IMR-90 (cell line): Measurements from ENCODE around the gene C10orf95. TPM values are rescaled to one million over a fixed set of nuclear protein-coding genes. Genes with fewer than 3 reads are reported as not detected.

Experiments
- ATAC-seq: fragments of 200-7000 bp; cut with Tn5 transposase; 2 replicates; pipeline ENCODE4 v1.9.1; 2020; ENCODE audit warnings: low read depth, mild to moderate bottlenecking, moderate library complexity
- BruUV-seq: library from RNA; stranded (reverse); fragments of 400-500 nt; replicated peaks from 2 replicates; lab custom pipeline; 2021; lab: Mats Ljungman, UMichigan
- CTCF ChIA-PET: fragments of 300-600 bp; formaldehyde crosslinking; extraction: SDS; loops from one replicate; lab custom pipeline; 2021; ENCODE audit warnings: antibody characterized with exemption; lab: Yijun Ruan, JAX
- POLR2A ChIA-PET: fragments of 300-600 bp; sonication (Branson Sonifier 250); formaldehyde crosslinking; loops from one replicate; lab custom pipeline; 2022; ENCODE audit warnings: antibody characterized with exemption; ENCODE audit not compliant: unreplicated experiment; lab: Charles Lee
- DNase-seq: peaks from one replicate; pipeline ENCODE4 v3.0.0; 2013
- H2AFZ ChIP-seq: replicated peaks from 2 replicates; pipeline ENCODE3; 2013; ENCODE audit warnings: low read length, mild to moderate bottlenecking; ENCODE audit not compliant: poor library complexity
- H2AK5ac ChIP-seq: 2 replicates; pipeline ENCODE4 v1.6.1; 2013; ENCODE audit warnings: low read depth, low read length, inconsistent platforms
- H2AK9ac ChIP-seq: replicated peaks from 2 replicates; pipeline ENCODE3; 2013; ENCODE audit warnings: mild to moderate bottlenecking, low read depth, low read length, moderate library complexity; ENCODE audit not compliant: poor library complexity
- H2BK120ac ChIP-seq: 2 replicates; pipeline ENCODE4 v1.6.1; 2013; ENCODE audit warnings: low read depth, low read length, inconsistent platforms
- H2BK15ac ChIP-seq: 3 replicates; pipeline ENCODE4 v1.6.1; 2013; ENCODE audit warnings: low read depth, low read length, inconsistent platforms
- H2BK20ac ChIP-seq: 2 replicates; pipeline ENCODE4 v1.6.1; 2013; ENCODE audit warnings: low read depth, mild to moderate bottlenecking, inconsistent platforms, low read length, moderate library complexity
- H2BK5ac ChIP-seq: 2 replicates; pipeline ENCODE4 v1.6.1; 2013; ENCODE audit warnings: mild to moderate bottlenecking, low read depth, low read length, inconsistent platforms; ENCODE audit not compliant: poor library complexity, severe bottlenecking
- H3K14ac ChIP-seq: replicated peaks from 2 replicates; pipeline ENCODE4 v1.6.1; 2013; ENCODE audit warnings: low read depth, low read length, inconsistent platforms
- H3K18ac ChIP-seq: 2 replicates; pipeline ENCODE4 v1.6.1; 2013; ENCODE audit warnings: low read depth, low read length, control low read depth
- H3K23ac ChIP-seq: 2 replicates; pipeline ENCODE4 v1.6.1; 2013; ENCODE audit warnings: low read depth, low read length, inconsistent platforms
- H3K27ac ChIP-seq: 2 replicates; pipeline ENCODE4 v1.5.1; 2013; ENCODE audit warnings: mild to moderate bottlenecking, control low read depth, low read length; ENCODE audit not compliant: insufficient read depth
- H3K27me3 ChIP-seq: 2 replicates; pipeline ENCODE4 v1.6.1; 2013; ENCODE audit warnings: low read length; ENCODE audit not compliant: control insufficient read depth, insufficient read depth
- H3K36me3 ChIP-seq: 2 replicates; pipeline ENCODE4 v1.6.1; 2013; ENCODE audit warnings: low read length, mixed read lengths; ENCODE audit not compliant: control insufficient read depth, insufficient read depth
- H3K4ac ChIP-seq: 2 replicates; pipeline ENCODE4 v1.6.1; 2013; ENCODE audit warnings: low read depth, low read length, inconsistent platforms
- H3K4me1 ChIP-seq: 2 replicates; pipeline ENCODE4 v1.6.1; 2013; ENCODE audit warnings: low read length, mixed read lengths; ENCODE audit not compliant: control insufficient read depth, insufficient read depth
- H3K4me2 ChIP-seq: 2 replicates; pipeline ENCODE4 v1.6.1; 2013; ENCODE audit warnings: low read depth, mild to moderate bottlenecking, control low read depth, low read length, moderate library complexity
- H3K4me3 ChIP-seq: 2 replicates; pipeline ENCODE4 v1.5.1; 2013; ENCODE audit warnings: low read depth, mild to moderate bottlenecking, control low read depth, low read length, moderate library complexity; ENCODE audit not compliant: insufficient read depth
- H3K56ac ChIP-seq: 2 replicates; pipeline ENCODE4 v1.6.1; 2013; ENCODE audit warnings: low read length, inconsistent platforms; ENCODE audit not compliant: insufficient read depth; ENCODE audit errors: extremely low read depth
- H3K79me1 ChIP-seq, 2 experiments: 2 replicates each; pipeline ENCODE4 v1.6.1; 2013; ENCODE audit warnings: low read length in 2 of 2, inconsistent platforms in 1 of 2, low read depth in 1 of 2
- H3K9ac ChIP-seq: 2 replicates; pipeline ENCODE4 v1.6.1; 2013; ENCODE audit warnings: low read depth, low read length, control low read depth
- H3K9me1 ChIP-seq: 2 replicates; pipeline ENCODE4 v1.6.1; 2013; ENCODE audit warnings: low read length, inconsistent platforms; ENCODE audit not compliant: insufficient read depth
- H3K9me3 ChIP-seq: 2 replicates; pipeline ENCODE4 v1.6.1; 2013; ENCODE audit warnings: low read length; ENCODE audit not compliant: control insufficient read depth, insufficient read depth
- H4K20me1 ChIP-seq: 2 replicates; pipeline ENCODE4 v1.6.1; 2013; ENCODE audit warnings: low read length, inconsistent platforms; ENCODE audit not compliant: insufficient read depth
- H4K5ac ChIP-seq: 2 replicates; pipeline ENCODE4 v1.6.1; 2013; ENCODE audit warnings: mild to moderate bottlenecking, low read depth, low read length, control low read depth
- H4K8ac ChIP-seq, 2 experiments: 2 replicates each; pipeline ENCODE4 v1.6.1; 2013; ENCODE audit warnings: low read depth in 2 of 2, low read length in 2 of 2, control low read depth in 1 of 2, inconsistent platforms in 1 of 2
- H4K91ac ChIP-seq: 2 replicates; pipeline ENCODE4 v1.6.1; 2013; ENCODE audit warnings: low read depth, low read length, inconsistent platforms; ENCODE audit not compliant: insufficient read depth
- CTCF ChIP-seq: conservative IDR thresholded peaks from 2 replicates; pipeline ENCODE4 v1.5.1; 2012; ENCODE audit warnings: mild to moderate bottlenecking, low read depth, low read length, improper control_type of control experiment
- ELK1 ChIP-seq: fragments of 150-350 bp; IDR thresholded peaks from 2 replicates; pipeline ENCODE4 v1.6.1; 2016; ENCODE audit warnings: low read depth, mild to moderate bottlenecking, low read length, moderate library complexity, borderline replicate concordance
- MAFK ChIP-seq: IDR thresholded peaks from 2 replicates; pipeline ENCODE4 v1.6.1; 2012; ENCODE audit warnings: low read depth, low read length, improper control_type of control experiment
- RAD21 ChIP-seq: IDR thresholded peaks from 2 replicates; pipeline ENCODE4 v1.6.1; 2012; ENCODE audit warnings: low read length, improper control_type of control experiment
- RCOR1 ChIP-seq: IDR thresholded peaks from 2 replicates; pipeline ENCODE4 v1.6.1; 2012; ENCODE audit warnings: mild to moderate bottlenecking, low read length, improper control_type of control experiment; ENCODE audit not compliant: insufficient replicate concordance
- RFX5 ChIP-seq: IDR thresholded peaks from 2 replicates; pipeline ENCODE4 v1.8.0; 2012; ENCODE audit warnings: low read depth, mild to moderate bottlenecking, low read length, moderate library complexity
- USF2 ChIP-seq: fragments of 150-350 bp; IDR thresholded peaks from 2 replicates; pipeline ENCODE4 v1.6.1; 2017; ENCODE audit warnings: mild to moderate bottlenecking, antibody characterized with exemption, low read length, low read depth
- WGBS, 2 experiments: methylation state at CpG; one replicate each; pipeline versions ENCODE4 v1.1.5 to v1.1.7; 2013; ENCODE audit warnings: missing lambda C conversion rate in 2 of 2; ENCODE audit not compliant: insufficient read length in 1 of 2; ENCODE audit errors: extremely low coverage in 2 of 2; 5-methylcytosine and 5-hydroxymethylcytosine counted together
- dilution Hi-C: fragments of 300-500 bp; cut with HindIII; formaldehyde crosslinking; loops from one replicate; pipeline ENCODE4 v1.14.3; 2018; ENCODE audit warnings: low sequenced_read_pairs; ENCODE audit not compliant: unreplicated experiment
- in situ Hi-C: fragments of 300-500 bp; cut with MboI; formaldehyde crosslinking; loops from 3 replicates; pipeline ENCODE4 v1.14.3; 2019; ENCODE audit warnings: low sequenced_read_pairs, inconsistent platforms, mixed read lengths
- intact Hi-C: fragments of 100-400 bp; cut with micrococcal nuclease; formaldehyde crosslinking; loops from 2 replicates; pipeline ENCODE4 v1.10.0; 2022
- polyA plus RNA-seq, 3 experiments: library from polyadenylated mRNA; depleted of rRNA; stranded (reverse); fragments of >200 nt; gene quantifications; 2 replicates each; pipeline ENCODE4 v1.2.3, GENCODE V29; 2012; ENCODE audit warnings: low replicate concordance in 1 of 3
- total RNA-seq: library from RNA; depleted of rRNA; stranded (reverse); fragments of >200 nt; gene quantifications from 2 replicates; pipeline ENCODE4 v1.2.3, GENCODE V29; 2012

C10orf95 gene
- total and polyA plus RNA-seq, 2 of the 4 experiments (the other 2 are of a cell fraction) = not detected

GRCh38 chr10:102461187-102462054 is 10.1 kb upstream of the C10orf95 start (continued):
- no peak for TF ChIP-seq CTCF

GRCh38 chr10:102460836-102461186 is 9.5 kb upstream of the C10orf95 start:
- Histone ChIP-seq H4K5ac (peak overlapping the region; percentile 95), H4K91ac (peak overlapping the region; percentile 36; the same call in 1 of the 2 replicates), H2AK5ac (no peak overlapping the region), H3K27me3 (peaks cover 16% of the 10 kb centered on the region), H3K14ac (peak overlapping the region; percentile 53), H3K23ac (peak overlapping the region; percentile 11; the same call in 1 of the 2 replicates), H2AK9ac (peak overlapping the region; percentile 73), H2BK20ac (no peak overlapping the region), H3K4me2 (peak overlapping the region; percentile 94), H3K4ac (peak overlapping the region; percentile 82; the same call in 1 of the 2 replicates), H3K27ac (no peak overlapping the region), H2BK120ac (peak overlapping the region; percentile 42), H3K4me1 (peaks cover 12% of the 10 kb centered on the region), H3K4me3 (peak overlapping the region; percentile 58), H2AFZ (peak overlapping the region; percentile 94), H3K18ac (peak overlapping the region; percentile 37; the same call in 1 of the 2 replicates), H3K79me1 (no peaks in the 10 kb centered on the region), H4K20me1 (no peaks in the 10 kb centered on the region), H3K9ac (peak overlapping the region; percentile 29; the same call in 1 of the 2 replicates), H3K56ac (no peak overlapping the region), H3K36me3 (no peaks in the 10 kb centered on the region), H2BK15ac (no peak overlapping the region; the same call in 2 of the 3 replicates), H4K8ac (peak overlapping the region; percentile 91 to 95), H2BK5ac (no peak overlapping the region), H3K9me3 (no peaks in the 10 kb centered on the region), H3K9me1 (peaks cover 9% of the 10 kb centered on the region)
- intact Hi-C loops (no loop called here), dilution Hi-C loops (no loop called here), in situ Hi-C loops (no loop called here)
- BruUV-seq = no TSS peak
- ChIA-PET POLR2A (no interaction called here), CTCF (no interaction called here)
- no peak for TF ChIP-seq RAD21
- TF ChIP-seq ELK1 = no peak
- no peak for TF ChIP-seq MAFK
- no peak for TF ChIP-seq RFX5
- no peak for TF ChIP-seq RCOR1
- TF ChIP-seq CTCF = no peak
- no peak for TF ChIP-seq USF2
- DNase-seq (no peak), ATAC-seq (no peak)
- 37% methylated on average over 5 of the region's 8 CpGs; no CpG with 5 or more reads in 1 of the 2 experiments for WGBS, 2 experiments
